Measurements from ENCODE around the gene SAP30BP.
A peak's percentile ranks its signal among the peaks of the same experiment; 100 is the strongest.

SAP30BP gene

GRCh38 chr17:75743625-75744206, 76.6 kb downstream of the SAP30BP start:
- TF ChIP-seq CTCF (IDR thresholded peaks at IDR 0.05; ENCODE audit: low read depth, low read length) (no peak), MAX (IDR thresholded peaks at IDR 0.05; ENCODE audit: low read depth, low read length) (no peak), MYC (IDR thresholded peaks at IDR 0.05; ENCODE audit: low read depth, low read length) (no peak), POLR2A (IDR thresholded peaks at IDR 0.05; ENCODE audit: extremely low read depth, insufficient read length) (no peak)
- no peak overlapping the region for H3K4me3 ChIP-seq (ENCODE audit: low read depth, low read length)
- DNase-seq (ENCODE audit: low read depth): no peak

GRCh38 chr17:75748706-75749105, 81.6 kb downstream of the SAP30BP start:
- no peak overlapping the region for H3K4me3 ChIP-seq (ENCODE audit: low read depth, low read length)
- no peak for DNase-seq (ENCODE audit: low read depth)
- no peak for TF ChIP-seq POLR2A (IDR thresholded peaks at IDR 0.05; ENCODE audit: extremely low read depth, insufficient read length)
- TF ChIP-seq MAX (IDR thresholded peaks at IDR 0.05; ENCODE audit: low read depth, low read length): no peak
- TF ChIP-seq MYC (IDR thresholded peaks at IDR 0.05; ENCODE audit: low read depth, low read length): no peak
- TF ChIP-seq CTCF (IDR thresholded peaks at IDR 0.05; ENCODE audit: low read depth, low read length): no peak

GRCh38 chr17:75749545-75750389, 82.6 kb downstream of the SAP30BP start:
- TF ChIP-seq MAX (IDR thresholded peaks at IDR 0.05; ENCODE audit: low read depth, low read length) (no peak), CTCF (IDR thresholded peaks at IDR 0.05; ENCODE audit: low read depth, low read length) (peak; percentile 77)
- H3K4me3 ChIP-seq (ENCODE audit: low read depth, low read length): no peak overlapping the region
- peak; percentile 74 for DNase-seq (ENCODE audit: low read depth)

GRCh38 chr17:75750661-75751423, 83.7 kb downstream of the SAP30BP start:
- TF ChIP-seq MYC (IDR thresholded peaks at IDR 0.05; ENCODE audit: low read depth, low read length) (no peak), MAX (IDR thresholded peaks at IDR 0.05; ENCODE audit: low read depth, low read length) (no peak), CTCF (IDR thresholded peaks at IDR 0.05; ENCODE audit: low read depth, low read length) (no peak), POLR2A (IDR thresholded peaks at IDR 0.05; ENCODE audit: extremely low read depth, insufficient read length) (no peak)
- H3K4me3 ChIP-seq (ENCODE audit: low read depth, low read length): no peak overlapping the region
- no peak for DNase-seq (ENCODE audit: low read depth)

GRCh38 chr17:75751676-75752404, 84.7 kb downstream of the SAP30BP start:
- DNase-seq (ENCODE audit: low read depth): no peak
- no peak overlapping the region for H3K4me3 ChIP-seq (ENCODE audit: low read depth, low read length)
- no peak for TF ChIP-seq MYC (IDR thresholded peaks at IDR 0.05; ENCODE audit: low read depth, low read length)
- no peak for TF ChIP-seq POLR2A (IDR thresholded peaks at IDR 0.05; ENCODE audit: extremely low read depth, insufficient read length)
- no peak for TF ChIP-seq CTCF (IDR thresholded peaks at IDR 0.05; ENCODE audit: low read depth, low read length)
- TF ChIP-seq MAX (IDR thresholded peaks at IDR 0.05; ENCODE audit: low read depth, low read length): no peak

Data from NB4 (cell line).